ENCODE data around the gene ASB5. TPM values are rescaled to one million over a fixed set of nuclear protein-coding genes. Genes with fewer than 3 reads are reported as not detected.
A peak's percentile ranks its signal among the peaks of the same experiment; 100 is the strongest.

ASB5 gene
- total and polyA plus RNA-seq, 9 of the 15 experiments (the other 6 are each of a cell fraction or from before 2014, with no cell fraction given): not detected

DNA sequence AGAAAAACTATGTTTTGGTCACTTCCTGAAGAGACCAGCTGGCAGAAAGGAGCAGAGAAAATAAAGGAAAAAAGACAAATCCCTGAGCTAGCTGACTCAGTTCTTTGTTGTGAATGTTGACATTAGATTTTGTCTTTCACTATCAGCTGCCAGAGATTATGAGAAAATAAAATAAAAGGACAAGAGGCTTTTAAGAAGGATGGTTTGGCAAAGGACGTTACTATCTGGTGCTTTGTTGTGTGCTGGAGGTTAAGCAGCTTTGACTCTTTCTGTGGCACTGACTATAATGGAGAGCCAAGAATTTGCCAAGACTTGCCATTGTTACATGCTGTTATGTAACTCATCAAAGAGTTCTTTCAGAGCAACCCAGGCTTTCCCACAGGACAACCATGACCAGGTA, 12.1 kb downstream of the ASB5 start (continued):
- TF ChIP-seq ZNF398 (CRISPR knock-in tag; IDR thresholded peaks at IDR 0.05) (no peak), FUS (optimal IDR thresholded peaks at IDR 0.05; ENCODE audit: low read depth, low read length) (no peak), ZEB2 (IDR thresholded peaks at IDR 0.05) (no peak), NFIX (CRISPR knock-in tag; IDR thresholded peaks at IDR 0.05; ENCODE audit: low read depth) (no peak), DPF2 (IDR thresholded peaks at IDR 0.05) (no peak), CREB1 (IDR thresholded peaks at IDR 0.05) (no peak), CREB1 (CRISPR knock-in tag; IDR thresholded peaks at IDR 0.05) (no peak), DLX4 (CRISPR knock-in tag; IDR thresholded peaks at IDR 0.05) (no peak)

GRCh38 chr4:176242764-176243347, 26.2 kb downstream of the ASB5 start:
- no TSS peak for BruUV-seq (replicated peaks)
- POLR2A ChIA-PET: no interaction called here
- TF ChIP-seq ZBTB40 (IDR thresholded peaks at IDR 0.05) (peak; percentile 42; the same call in 1 of the 2 replicates), ZBTB40 (CRISPR knock-in tag; IDR thresholded peaks at IDR 0.05) (no peak)

More at GRCh38 chr4:176242764-176243347, 26.2 kb downstream of the ASB5 start:
- Histone ChIP-seq H3K9ac (ENCODE audit: insufficient read depth in 1 of 2, low read depth in 2 of 2, low read length in 2 of 2) (no peak overlapping the region), H3K4me3 (no peak overlapping the region), H3K79me2 (ENCODE audit: control insufficient read depth, insufficient read depth, low read length) (no peaks in the 10 kb centered on the region), H3K4me1 (replicated peaks in 1 of 2; ENCODE audit: control insufficient read depth in 2 of 2, insufficient read depth in 2 of 2, low read length in 2 of 2) (no peaks in the 10 kb centered on the region), H3K4me2 (ENCODE audit: insufficient read depth, low read length) (no peak overlapping the region), H3K27ac (ENCODE audit: extremely low read depth, low read depth, low read length) (no peak overlapping the region), H4K20me1 (replicated peaks; ENCODE audit: control insufficient read depth, insufficient read depth, low read length) (no peaks in the 10 kb centered on the region), H2AFZ (ENCODE audit: low read depth, low read length) (no peak overlapping the region), H3K36me3 (ENCODE audit: control insufficient read depth, insufficient read depth, low read length) (no peaks in the 10 kb centered on the region), H3K9me1 (ENCODE audit: control insufficient read depth, insufficient read depth, low read length) (no peaks in the 10 kb centered on the region), H3K9me3 (replicated peaks; ENCODE audit: control insufficient read depth, insufficient read depth, low read depth, low read length) (no peaks in the 10 kb centered on the region), H3K27me3 (ENCODE audit: control insufficient read depth in 2 of 2, insufficient read depth in 2 of 2, low read length in 2 of 2) (peaks cover 0 to under 1% of the 10 kb centered on the region in 2 experiments; a peak in 1 of 5 replicates)
- in situ Hi-C loops (cut with MboI): no loop called here
- 31% methylated on average over 1 of the region's 1 CpG for WGBS (ENCODE audit: insufficient coverage, low coverage, missing lambda C conversion rate)
- DNase-seq (ENCODE audit: extremely low read depth in 1 of 4, low spot score in 3 of 4) (no peak), ATAC-seq (no peak), FAIRE-seq (no peak)
- intact Hi-C loops (cut with micrococcal nuclease): no loop called here
- CTCF ChIA-PET (ENCODE audit: low intra/inter-chr PET ratio): no interaction called here
